Endodermal cell (in vitro differentiated cells): ENCODE data around the gene KDM5A. TPM values are rescaled to one million over a fixed set of nuclear protein-coding genes. Genes with fewer than 3 reads are reported as not detected.
"Not testable (repeated sequence)": the region's sequence is repeated elsewhere in the genome, so short reads cannot be mapped to it uniquely, and the experiment has no call there.

ENCODE experiments used
- DNase-seq: peaks from one replicate; pipeline ENCODE4 v3.0.0-alpha.2; 2017
- H3K27ac ChIP-seq: 2 replicates; pipeline ENCODE4 v1.5.1; 2013; ENCODE audit warnings: mild to moderate bottlenecking, low read depth, low read length, moderate library complexity
- H3K27me3 ChIP-seq: 2 replicates; pipeline ENCODE4 v1.6.1; 2013; ENCODE audit warnings: mild to moderate bottlenecking, low read length, moderate library complexity; ENCODE audit not compliant: insufficient read depth, control insufficient read depth, poor library complexity, severe bottlenecking
- H3K36me3 ChIP-seq: 2 replicates; pipeline ENCODE4 v1.7.0; 2013; ENCODE audit warnings: mild to moderate bottlenecking, low read length, moderate library complexity; ENCODE audit not compliant: control insufficient read depth, insufficient read depth
- H3K4me1 ChIP-seq: one replicate; pipeline ENCODE4 v1.7.0; 2013; ENCODE audit warnings: low read length; ENCODE audit not compliant: control insufficient read depth, insufficient read depth
- H3K4me3 ChIP-seq: 2 replicates; pipeline ENCODE4 v1.5.1; 2013; ENCODE audit warnings: mild to moderate bottlenecking, low read length, moderate library complexity
- H3K9ac ChIP-seq: 2 replicates; pipeline ENCODE4 v1.6.1; 2013; ENCODE audit warnings: mild to moderate bottlenecking, low read length, moderate library complexity; ENCODE audit not compliant: poor library complexity, severe bottlenecking; ENCODE audit errors: extremely low read depth
- H3K9me3 ChIP-seq: 2 replicates; pipeline ENCODE4 v1.6.1; 2013; ENCODE audit warnings: mild to moderate bottlenecking, low read length, moderate library complexity; ENCODE audit not compliant: control insufficient read depth
- H3K27ac Mint-ChIP-seq: 2 replicates; pipeline ENCODE4 v1.8.0; 2020; ENCODE audit warnings: mixed read lengths
- H3K27me3 Mint-ChIP-seq: 2 replicates; pipeline ENCODE4 v1.8.0; 2021; ENCODE audit warnings: mild to moderate bottlenecking, mixed read lengths; ENCODE audit not compliant: insufficient read depth
- H3K36me3 Mint-ChIP-seq: 2 replicates; pipeline ENCODE4 v1.8.0; 2020; ENCODE audit warnings: low read depth, mixed read lengths
- H3K4me1 Mint-ChIP-seq: 2 replicates; pipeline ENCODE4 v1.8.0; 2020; ENCODE audit warnings: mixed read lengths
- H3K4me3 Mint-ChIP-seq: 2 replicates; pipeline ENCODE4 v1.8.0; 2020; ENCODE audit warnings: mild to moderate bottlenecking, moderate library complexity, mixed read lengths
- H3K9me3 Mint-ChIP-seq: 2 replicates; pipeline ENCODE4 v1.8.0; 2020; ENCODE audit warnings: mild to moderate bottlenecking, mixed read lengths
- WGBS, 2 experiments: methylation state at CpG; one replicate each; pipeline versions ENCODE4 v1.1.5 to v1.1.7; 2013; ENCODE audit warnings: missing lambda C conversion rate in 2 of 2, mixed read lengths in 1 of 2; ENCODE audit not compliant: insufficient coverage in 1 of 2, insufficient read length in 1 of 2; 5-methylcytosine and 5-hydroxymethylcytosine counted together
- total RNA-seq, 2 donors: library from RNA; stranded (reverse); fragmentation: NEBNext Ultra II Directional in 1 of 2; extraction: Animal tissue kit (Norgen Biotek cat#: 25700) in 1 of 2; gene quantifications; 2 replicates in 1 of 2; 3 replicates in 1 of 2; pipeline ENCODE4 v1.2.1, GENCODE V29; 2021
- TF ChIP-seq, protein P1 (sequence below): fragments of 200-600 bp; sonication (generic); conservative IDR thresholded peaks from 2 replicates; pipeline ENCODE4 v1.5.0; 2021; ENCODE audit warnings: antibody characterized with exemption, mild to moderate bottlenecking

The KDM5A gene
- total RNA-seq, 2 donors from 2014 or later: 59.9 to 157 TPM

- Histone ChIP-seq H3K27me3 (no peaks in the 10 kb centered on the region), H3K9ac (no peak overlapping the region), H3K27ac (no peak overlapping the region), H3K9me3 (peaks cover 21% of the 10 kb centered on the region), H3K36me3 (no peaks in the 10 kb centered on the region), H3K4me1 (no peaks in the 10 kb centered on the region), H3K4me3 (no peak overlapping the region)
- H3K4me3 Mint-ChIP-seq: no peak overlapping the region
- TF ChIP-seq, protein P1, sequence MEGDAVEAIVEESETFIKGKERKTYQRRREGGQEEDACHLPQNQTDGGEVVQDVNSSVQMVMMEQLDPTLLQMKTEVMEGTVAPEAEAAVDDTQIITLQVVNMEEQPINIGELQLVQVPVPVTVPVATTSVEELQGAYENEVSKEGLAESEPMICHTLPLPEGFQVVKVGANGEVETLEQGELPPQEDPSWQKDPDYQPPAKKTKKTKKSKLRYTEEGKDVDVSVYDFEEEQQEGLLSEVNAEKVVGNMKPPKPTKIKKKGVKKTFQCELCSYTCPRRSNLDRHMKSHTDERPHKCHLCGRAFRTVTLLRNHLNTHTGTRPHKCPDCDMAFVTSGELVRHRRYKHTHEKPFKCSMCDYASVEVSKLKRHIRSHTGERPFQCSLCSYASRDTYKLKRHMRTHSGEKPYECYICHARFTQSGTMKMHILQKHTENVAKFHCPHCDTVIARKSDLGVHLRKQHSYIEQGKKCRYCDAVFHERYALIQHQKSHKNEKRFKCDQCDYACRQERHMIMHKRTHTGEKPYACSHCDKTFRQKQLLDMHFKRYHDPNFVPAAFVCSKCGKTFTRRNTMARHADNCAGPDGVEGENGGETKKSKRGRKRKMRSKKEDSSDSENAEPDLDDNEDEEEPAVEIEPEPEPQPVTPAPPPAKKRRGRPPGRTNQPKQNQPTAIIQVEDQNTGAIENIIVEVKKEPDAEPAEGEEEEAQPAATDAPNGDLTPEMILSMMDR: no peak
- H3K27ac Mint-ChIP-seq: no peak overlapping the region
- H3K9me3 Mint-ChIP-seq: peaks cover 59% of the 10 kb centered on the region
- peak; percentile 32 for DNase-seq
- H3K27me3 Mint-ChIP-seq: peaks cover 9% of the 10 kb centered on the region
- H3K4me1 Mint-ChIP-seq: peaks cover 2% of the 10 kb centered on the region
- WGBS, 2 experiments: 94 to 95% methylated on average over 6 to 12 of the region's 13 CpGs
- peaks cover 7% of the 10 kb centered on the region for H3K36me3 Mint-ChIP-seq
Measured at GRCh38 chr12:237026-237815, 151.9 kb downstream of the KDM5A start.

- 94 to 100% methylated on average over 1 to 3 of the region's 3 CpGs for WGBS, 2 experiments
- Histone ChIP-seq H3K27ac (no peak overlapping the region), H3K4me3 (no peak overlapping the region), H3K27me3 (no peaks in the 10 kb centered on the region), H3K9ac (no peak overlapping the region), H3K36me3 (no peaks in the 10 kb centered on the region), H3K9me3 (peaks cover 21% of the 10 kb centered on the region), H3K4me1 (no peaks in the 10 kb centered on the region)
- no peak for DNase-seq
- Mint-ChIP-seq H3K27ac (no peak overlapping the region), H3K36me3 (peaks cover 7% of the 10 kb centered on the region), H3K27me3 (peaks cover 9% of the 10 kb centered on the region), H3K4me3 (no peak overlapping the region), H3K4me1 (peaks cover 2% of the 10 kb centered on the region), H3K9me3 (peaks cover 59% of the 10 kb centered on the region)
- TF ChIP-seq, protein P1: no peak
Measured at GRCh38 chr12:236445-236844, 152.7 kb downstream of the KDM5A start.

GRCh38 chr12:235967-236366 lies 153.2 kb downstream of the KDM5A start:
- not testable (repeated sequence) for DNase-seq, H3K4me3 ChIP-seq, H3K36me3 Mint-ChIP-seq, H3K4me3 Mint-ChIP-seq, H3K36me3 ChIP-seq, H3K4me1 Mint-ChIP-seq, H3K27me3 ChIP-seq, H3K4me1 ChIP-seq, H3K9ac ChIP-seq, H3K27ac Mint-ChIP-seq, H3K27ac ChIP-seq
- peaks cover 21% of the 10 kb centered on the region for H3K9me3 ChIP-seq
- Mint-ChIP-seq H3K27me3 (peaks cover 12% of the 10 kb centered on the region), H3K9me3 (peaks cover 59% of the 10 kb centered on the region)
- WGBS, 2 experiments: 90 to 100% methylated on average over 1 to 4 of the region's 4 CpGs
